ENCODE data around the gene NMNAT3.

NMNAT3 gene

DNA sequence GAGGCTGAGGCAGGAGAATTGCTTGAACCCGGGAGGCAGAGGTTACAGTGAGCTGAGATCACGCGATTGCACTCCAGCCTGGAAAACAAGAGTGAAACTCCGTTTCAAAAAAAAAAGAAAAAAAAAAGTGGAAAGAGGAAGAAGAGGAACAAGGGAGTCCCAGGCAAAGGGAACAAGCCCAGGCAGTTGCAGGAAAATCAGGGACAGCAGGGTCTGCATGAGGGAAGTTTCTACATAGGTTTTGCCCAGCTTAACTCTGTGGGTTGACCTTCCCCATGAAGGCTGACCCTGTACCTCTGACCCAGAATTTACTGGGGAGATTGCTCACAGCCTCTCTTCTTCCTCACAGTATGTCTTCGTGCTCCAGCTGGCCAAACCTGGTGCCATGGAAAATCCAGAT, 150.5 kb downstream of the NMNAT3 start:
- no peak overlapping the region for H3K27ac ChIP-seq (ENCODE audit: low read length)
- no peaks in the 10 kb centered on the region for H3K9me3 ChIP-seq (ENCODE audit: control insufficient read depth, low read depth, low read length)
- H3K4me1 ChIP-seq (ENCODE audit: control insufficient read depth, low read depth, low read length), result peaks cover 35% of the 10 kb centered on the region
- no peak overlapping the region for H3K9ac ChIP-seq (ENCODE audit: low read length)
- H3K27me3 ChIP-seq (ENCODE audit: control insufficient read depth, insufficient read depth, low read length), result peaks cover 20% of the 10 kb centered on the region
- no peak overlapping the region for H3K4me3 ChIP-seq (ENCODE audit: low read length)
- no peaks in the 10 kb centered on the region for H3K36me3 ChIP-seq (ENCODE audit: control insufficient read depth, low read depth, low read length)

DNA sequence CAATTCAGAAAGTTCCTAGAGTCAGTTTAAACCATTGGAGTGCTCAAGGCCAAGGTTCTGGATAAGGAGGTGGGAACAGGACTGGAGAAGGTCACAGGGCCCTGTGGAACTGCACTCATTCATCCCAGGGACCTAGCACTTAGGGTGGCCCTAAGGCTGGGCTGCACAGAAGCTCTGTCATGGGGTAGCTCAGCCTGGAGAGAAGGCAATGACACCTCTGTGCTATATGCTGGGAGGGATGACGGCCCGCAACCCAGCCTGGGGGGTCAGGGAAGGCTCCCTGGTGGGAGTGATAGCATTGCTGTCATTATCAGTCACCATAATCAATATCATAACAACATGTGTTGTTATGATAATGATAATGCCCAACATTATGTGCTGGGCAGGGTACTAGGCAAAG, 151.6 kb downstream of the NMNAT3 start:
- H3K9me3 ChIP-seq (ENCODE audit: control insufficient read depth, low read depth, low read length), result no peaks in the 10 kb centered on the region
- peaks cover 29% of the 10 kb centered on the region for H3K4me1 ChIP-seq (ENCODE audit: control insufficient read depth, low read depth, low read length)
- H3K27ac ChIP-seq (ENCODE audit: low read length), result no peak overlapping the region
- no peaks in the 10 kb centered on the region for H3K36me3 ChIP-seq (ENCODE audit: control insufficient read depth, low read depth, low read length)
- H3K9ac ChIP-seq (ENCODE audit: low read length), result no peak overlapping the region
- H3K4me3 ChIP-seq (ENCODE audit: low read length), result no peak overlapping the region
- H3K27me3 ChIP-seq (ENCODE audit: control insufficient read depth, insufficient read depth, low read length), result peaks cover 20% of the 10 kb centered on the region

DNA sequence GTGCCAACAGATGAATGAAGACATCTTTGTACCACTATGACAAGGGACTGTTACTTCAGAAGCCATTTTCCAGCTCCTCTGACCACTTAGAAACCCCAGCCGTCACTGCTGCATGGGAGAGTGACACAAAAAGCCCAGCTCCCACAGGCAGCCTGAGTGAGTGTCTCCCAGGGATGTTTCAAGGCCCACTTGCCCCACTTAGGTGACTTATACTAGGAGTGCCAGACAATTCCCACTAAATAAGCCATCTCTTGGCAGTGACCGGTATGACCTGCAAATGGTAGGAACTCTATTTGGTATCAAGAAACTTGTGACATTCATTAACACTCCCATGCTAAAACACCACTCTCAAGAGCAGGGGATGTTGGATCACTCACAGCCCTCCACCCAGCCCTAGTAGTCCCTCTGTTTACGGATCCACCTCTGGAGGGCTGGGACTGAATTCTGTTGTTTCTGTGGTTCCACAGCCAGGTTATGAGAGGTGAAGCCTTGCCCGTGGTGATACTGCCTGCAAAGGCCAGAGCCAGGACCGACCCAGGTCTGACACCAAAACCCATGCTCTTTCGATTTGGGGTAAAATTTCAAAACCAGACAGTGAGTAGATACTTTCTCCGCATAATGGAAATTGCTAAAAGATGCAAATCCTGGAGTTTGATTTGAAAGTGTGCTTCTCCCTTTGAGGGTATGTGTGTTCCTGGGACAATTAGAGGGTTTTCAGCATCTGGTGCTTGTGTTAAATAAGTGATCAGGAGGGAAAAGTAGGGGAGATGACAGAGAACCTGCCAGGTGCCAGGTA, 152.7 kb downstream of the NMNAT3 start:
- no peak overlapping the region for H3K9ac ChIP-seq (ENCODE audit: low read length)
- no peak overlapping the region for H3K4me3 ChIP-seq (ENCODE audit: low read length)
- peaks cover 20% of the 10 kb centered on the region for H3K27me3 ChIP-seq (ENCODE audit: control insufficient read depth, insufficient read depth, low read length)
- peaks cover 22% of the 10 kb centered on the region for H3K4me1 ChIP-seq (ENCODE audit: control insufficient read depth, low read depth, low read length)
- H3K36me3 ChIP-seq (ENCODE audit: control insufficient read depth, low read depth, low read length), result no peaks in the 10 kb centered on the region
- no peaks in the 10 kb centered on the region for H3K9me3 ChIP-seq (ENCODE audit: control insufficient read depth, low read depth, low read length)
- H3K27ac ChIP-seq (ENCODE audit: low read length), result no peak overlapping the region

DNA sequence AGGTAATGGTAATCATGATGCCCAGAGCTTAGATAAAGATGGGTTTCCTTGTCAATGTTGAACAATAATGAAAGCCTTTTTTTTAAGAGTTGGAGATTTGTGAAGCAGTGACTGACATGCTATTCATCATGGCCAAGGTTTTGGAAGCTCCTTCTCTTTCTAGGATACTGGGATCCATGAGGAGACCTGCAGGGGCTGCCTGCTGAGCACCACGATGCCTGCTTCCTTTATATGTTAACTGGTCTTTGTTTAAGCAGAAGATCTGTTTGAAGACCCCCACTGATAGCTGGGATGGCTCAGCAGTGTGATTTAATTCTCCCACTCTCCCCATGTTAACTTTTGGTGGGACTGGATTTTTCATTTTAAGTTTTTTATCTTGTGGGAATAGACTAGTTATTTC, 154.1 kb downstream of the NMNAT3 start:
- Histone ChIP-seq H3K27ac (ENCODE audit: low read length) (no peak overlapping the region), H3K9me3 (ENCODE audit: control insufficient read depth, low read depth, low read length) (no peaks in the 10 kb centered on the region), H3K9ac (ENCODE audit: low read length) (no peak overlapping the region), H3K4me3 (ENCODE audit: low read length) (no peak overlapping the region), H3K27me3 (ENCODE audit: control insufficient read depth, insufficient read depth, low read length) (peaks cover 20% of the 10 kb centered on the region), H3K36me3 (ENCODE audit: control insufficient read depth, low read depth, low read length) (no peaks in the 10 kb centered on the region), H3K4me1 (ENCODE audit: control insufficient read depth, low read depth, low read length) (peaks cover 22% of the 10 kb centered on the region)

DNA sequence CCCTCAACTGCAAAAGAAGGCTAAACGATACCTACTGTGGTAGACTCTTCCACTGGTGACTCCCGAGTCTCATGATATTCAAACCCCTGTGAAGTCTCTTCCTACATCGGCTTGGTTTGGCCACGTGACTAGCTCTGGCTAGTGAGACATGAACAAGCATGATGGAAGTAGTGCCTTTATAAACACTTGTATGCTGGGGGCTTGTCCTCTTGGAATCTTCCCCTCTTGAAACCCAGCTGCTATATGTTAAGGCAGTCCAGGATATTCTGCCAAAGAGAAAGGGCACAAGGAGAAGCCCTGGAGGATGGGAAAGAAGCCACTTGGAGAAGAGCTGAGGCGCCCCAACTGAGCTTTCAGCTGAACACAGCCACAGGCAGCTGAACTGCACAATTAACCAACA, 154.6 kb downstream of the NMNAT3 start:
- H3K4me3 ChIP-seq (ENCODE audit: low read length), result no peak overlapping the region
- no peaks in the 10 kb centered on the region for H3K36me3 ChIP-seq (ENCODE audit: control insufficient read depth, low read depth, low read length)
- peaks cover 22% of the 10 kb centered on the region for H3K4me1 ChIP-seq (ENCODE audit: control insufficient read depth, low read depth, low read length)
- H3K27ac ChIP-seq (ENCODE audit: low read length), result no peak overlapping the region
- H3K27me3 ChIP-seq (ENCODE audit: control insufficient read depth, insufficient read depth, low read length), result peaks cover 20% of the 10 kb centered on the region
- H3K9ac ChIP-seq (ENCODE audit: low read length), result no peak overlapping the region
- no peaks in the 10 kb centered on the region for H3K9me3 ChIP-seq (ENCODE audit: control insufficient read depth, low read depth, low read length)

DNA sequence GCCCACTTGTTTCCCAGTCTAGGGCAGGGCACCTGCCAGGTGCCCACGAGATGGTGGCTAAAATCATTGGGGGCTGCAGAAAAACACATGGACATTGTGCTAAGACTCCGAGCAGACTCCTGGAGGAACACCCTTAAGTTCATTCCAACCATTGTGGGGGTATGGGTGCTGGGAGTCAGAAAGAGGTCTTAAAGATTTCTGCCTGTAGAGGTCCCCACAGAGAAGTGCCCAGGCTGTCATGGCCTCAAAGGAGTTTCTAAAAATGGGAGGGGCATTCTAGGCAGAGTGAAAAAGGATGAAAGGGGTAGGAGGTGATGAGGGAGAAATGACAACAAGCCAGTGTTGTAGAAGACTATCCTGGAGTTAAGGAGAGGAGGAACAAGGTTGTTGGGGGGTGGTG, 155.4 kb downstream of the NMNAT3 start:
- Histone ChIP-seq H3K9me3 (ENCODE audit: control insufficient read depth, low read depth, low read length) (no peaks in the 10 kb centered on the region), H3K27ac (ENCODE audit: low read length) (no peak overlapping the region), H3K9ac (ENCODE audit: low read length) (no peak overlapping the region), H3K27me3 (ENCODE audit: control insufficient read depth, insufficient read depth, low read length) (peaks cover 20% of the 10 kb centered on the region), H3K4me3 (ENCODE audit: low read length) (no peak overlapping the region), H3K36me3 (ENCODE audit: control insufficient read depth, low read depth, low read length) (no peaks in the 10 kb centered on the region), H3K4me1 (ENCODE audit: control insufficient read depth, low read depth, low read length) (peaks cover 22% of the 10 kb centered on the region)

DNA sequence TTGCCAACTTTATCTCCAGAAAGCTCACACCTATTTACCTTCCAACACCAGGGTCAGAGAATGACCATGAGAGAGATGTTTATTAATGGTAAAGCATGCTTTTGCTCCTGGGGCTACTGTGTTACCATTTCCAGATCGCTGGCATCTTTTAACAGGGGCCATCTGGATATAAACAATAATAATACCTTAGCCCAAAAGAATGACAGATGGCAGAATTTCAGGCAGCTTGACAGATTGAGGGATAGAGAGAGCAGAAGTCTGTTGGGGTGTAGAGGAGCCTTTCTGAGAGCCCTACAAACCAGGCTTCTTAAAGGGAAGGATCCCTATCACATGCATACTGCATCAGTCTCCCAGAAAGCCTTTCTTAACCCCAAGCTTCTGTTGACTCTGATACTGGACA, 156.0 kb downstream of the NMNAT3 start:
- H3K9ac ChIP-seq (ENCODE audit: low read length), result no peak overlapping the region
- H3K36me3 ChIP-seq (ENCODE audit: control insufficient read depth, low read depth, low read length), result no peaks in the 10 kb centered on the region
- peaks cover 22% of the 10 kb centered on the region for H3K4me1 ChIP-seq (ENCODE audit: control insufficient read depth, low read depth, low read length)
- no peaks in the 10 kb centered on the region for H3K9me3 ChIP-seq (ENCODE audit: control insufficient read depth, low read depth, low read length)
- peaks cover 20% of the 10 kb centered on the region for H3K27me3 ChIP-seq (ENCODE audit: control insufficient read depth, insufficient read depth, low read length)
- H3K27ac ChIP-seq (ENCODE audit: low read length), result no peak overlapping the region
- no peak overlapping the region for H3K4me3 ChIP-seq (ENCODE audit: low read length)

DNA sequence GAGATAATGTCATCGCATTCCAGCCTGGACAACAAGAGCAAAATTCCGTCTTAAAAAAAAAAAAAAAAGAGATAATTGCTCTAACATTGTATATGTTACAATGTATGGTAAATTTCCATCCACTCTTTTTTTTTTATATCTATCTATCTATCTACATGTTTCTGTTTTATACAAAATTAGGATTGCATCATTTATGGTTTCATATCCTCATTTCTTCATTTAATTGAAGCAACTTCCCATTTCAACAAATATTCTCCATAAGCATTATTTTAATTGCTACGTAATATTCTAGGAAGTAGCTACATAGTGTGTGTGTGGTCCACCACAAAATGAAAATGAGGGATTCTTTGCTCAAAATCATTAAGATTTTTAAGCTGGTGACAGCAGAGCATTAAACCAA, 156.6 kb downstream of the NMNAT3 start:
- Histone ChIP-seq H3K9me3 (ENCODE audit: control insufficient read depth, low read depth, low read length) (no peaks in the 10 kb centered on the region), H3K4me3 (ENCODE audit: low read length) (no peak overlapping the region), H3K9ac (ENCODE audit: low read length) (no peak overlapping the region), H3K27me3 (ENCODE audit: control insufficient read depth, insufficient read depth, low read length) (peaks cover 20% of the 10 kb centered on the region), H3K4me1 (ENCODE audit: control insufficient read depth, low read depth, low read length) (peaks cover 22% of the 10 kb centered on the region), H3K36me3 (ENCODE audit: control insufficient read depth, low read depth, low read length) (no peaks in the 10 kb centered on the region), H3K27ac (ENCODE audit: low read length) (no peak overlapping the region)

DNA sequence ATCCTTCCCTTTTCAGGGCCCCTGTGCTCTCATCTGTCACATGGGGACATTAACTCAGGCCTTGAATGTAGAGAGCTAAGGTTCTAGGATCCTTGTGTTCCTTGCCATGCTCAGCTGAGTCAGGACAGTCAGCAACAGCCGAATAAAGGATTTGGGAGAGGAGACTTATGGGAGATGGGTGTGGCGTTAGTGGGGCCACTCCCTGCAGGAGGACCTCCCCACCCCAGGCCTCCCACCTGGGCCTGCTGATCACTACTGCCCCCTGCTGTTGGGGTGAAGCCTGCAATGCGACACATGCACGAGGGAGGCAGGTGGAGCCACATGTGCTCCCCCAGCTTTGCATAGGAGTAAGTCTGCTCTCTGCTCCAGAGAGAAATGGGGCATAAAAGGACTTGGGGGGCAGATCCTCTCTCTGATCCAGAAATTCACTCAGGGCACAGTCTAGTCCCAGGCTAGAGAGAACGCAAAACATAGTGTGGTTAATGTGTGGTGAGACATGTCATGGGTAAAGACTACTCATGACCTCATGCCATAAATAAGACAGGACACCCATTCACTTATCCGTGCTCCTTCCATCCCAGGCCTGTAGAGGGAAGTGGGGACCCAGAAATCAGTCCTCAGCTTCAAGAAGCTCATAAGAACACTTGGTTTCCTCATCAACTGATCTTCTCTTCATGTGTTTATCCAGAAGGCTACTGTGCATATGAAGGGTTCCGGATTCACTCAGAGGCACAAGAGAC, 157.6 kb downstream of the NMNAT3 start:
- H3K4me1 ChIP-seq (ENCODE audit: control insufficient read depth, low read depth, low read length), result peaks cover 22% of the 10 kb centered on the region
- H3K4me3 ChIP-seq (ENCODE audit: low read length), result no peak overlapping the region
- no peaks in the 10 kb centered on the region for H3K9me3 ChIP-seq (ENCODE audit: control insufficient read depth, low read depth, low read length)
- no peak overlapping the region for H3K9ac ChIP-seq (ENCODE audit: low read length)
- H3K36me3 ChIP-seq (ENCODE audit: control insufficient read depth, low read depth, low read length), result no peaks in the 10 kb centered on the region
- H3K27me3 ChIP-seq (ENCODE audit: control insufficient read depth, insufficient read depth, low read length), result peaks cover 18% of the 10 kb centered on the region
- no peak overlapping the region for H3K27ac ChIP-seq (ENCODE audit: low read length)

DNA sequence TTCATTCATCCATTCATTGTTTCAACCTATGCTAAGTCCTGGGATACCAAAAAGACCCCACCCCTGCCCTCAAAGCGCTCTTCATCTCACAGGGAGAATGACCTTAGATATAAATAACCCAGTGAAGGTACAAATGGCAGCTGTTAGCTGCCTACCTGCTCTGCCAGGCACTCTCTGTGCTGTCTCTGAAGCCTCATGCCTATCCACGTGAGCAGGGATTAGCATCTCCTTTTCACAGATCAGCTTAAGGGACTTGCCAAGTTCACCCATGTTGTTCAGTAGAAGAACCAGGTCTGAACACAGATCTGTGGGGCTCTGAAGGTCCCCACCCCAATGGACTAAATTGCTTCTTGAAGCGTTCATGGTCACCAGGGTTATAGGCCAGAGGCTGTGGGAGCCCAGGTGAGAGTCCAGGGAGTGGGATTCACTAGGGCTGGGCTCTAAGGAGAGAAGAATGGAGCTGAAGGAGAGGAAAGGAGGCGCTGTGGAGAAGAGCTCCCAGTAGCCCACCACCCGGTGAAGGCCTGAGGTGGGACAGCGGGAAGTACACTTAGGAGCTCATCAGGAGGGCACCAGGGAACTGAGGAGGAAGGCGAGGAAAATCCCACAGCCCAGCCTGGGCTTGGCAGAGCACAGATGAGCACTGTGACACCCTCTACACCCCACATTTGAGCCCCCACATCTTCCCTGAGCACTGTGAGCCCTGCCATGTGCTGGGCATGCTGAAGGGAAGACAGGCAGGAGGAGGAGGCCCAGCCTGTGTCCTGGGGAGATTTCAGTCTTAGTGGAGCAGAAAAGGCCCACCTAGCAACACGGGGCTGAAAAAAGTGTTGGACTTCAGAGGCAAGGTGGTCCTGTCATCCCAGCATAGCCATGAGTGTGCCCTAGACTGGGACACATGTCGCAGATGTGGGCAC, 158.6 kb downstream of the NMNAT3 start:
- Histone ChIP-seq H3K27me3 (ENCODE audit: control insufficient read depth, insufficient read depth, low read length) (peaks cover 8% of the 10 kb centered on the region), H3K9ac (ENCODE audit: low read length) (no peak overlapping the region), H3K9me3 (ENCODE audit: control insufficient read depth, low read depth, low read length) (no peaks in the 10 kb centered on the region), H3K27ac (ENCODE audit: low read length) (no peak overlapping the region), H3K4me1 (ENCODE audit: control insufficient read depth, low read depth, low read length) (peaks cover 12% of the 10 kb centered on the region), H3K4me3 (ENCODE audit: low read length) (no peak overlapping the region), H3K36me3 (ENCODE audit: control insufficient read depth, low read depth, low read length) (no peaks in the 10 kb centered on the region)

DNA sequence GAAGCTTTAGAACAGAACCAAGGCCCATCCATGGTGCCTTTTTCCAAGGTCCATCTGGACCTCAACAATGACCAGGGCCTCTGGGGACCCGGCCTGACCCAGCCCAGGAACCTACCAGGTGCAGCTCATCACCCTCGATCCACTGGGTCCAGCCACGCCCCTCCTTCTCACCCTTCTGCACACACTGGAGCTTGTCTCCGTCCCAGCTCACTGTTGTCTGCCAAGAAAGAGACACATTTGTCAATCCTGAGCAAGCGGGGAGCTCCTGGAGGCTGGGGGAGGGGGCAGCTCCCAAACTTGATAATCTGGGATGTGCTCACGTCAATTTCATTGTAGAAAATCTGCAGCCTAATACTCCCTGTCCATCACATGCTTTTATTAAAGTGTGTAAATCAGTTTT, 159.5 kb downstream of the NMNAT3 start:
- peaks cover 3% of the 10 kb centered on the region for H3K4me1 ChIP-seq (ENCODE audit: control insufficient read depth, low read depth, low read length)
- no peaks in the 10 kb centered on the region for H3K9me3 ChIP-seq (ENCODE audit: control insufficient read depth, low read depth, low read length)
- H3K27me3 ChIP-seq (ENCODE audit: control insufficient read depth, insufficient read depth, low read length), result peaks cover 5% of the 10 kb centered on the region

More for the DNA sequence above, 159.5 kb downstream of the NMNAT3 start:
- Histone ChIP-seq H3K4me3 (ENCODE audit: low read length) (no peak overlapping the region), H3K27ac (ENCODE audit: low read length) (no peak overlapping the region), H3K9ac (ENCODE audit: low read length) (no peak overlapping the region), H3K36me3 (ENCODE audit: control insufficient read depth, low read depth, low read length) (no peaks in the 10 kb centered on the region)
